Measurements from ENCODE around the gene MAML2.

The MAML2 gene

GRCh38 chr11:96156379-96156722 lies 186.6 kb downstream of the MAML2 start:
- no peak for DNase-seq (ENCODE audit: low read depth)

- peak; percentile 91 for DNase-seq (ENCODE audit: low read depth)
Observed at GRCh38 chr11:96155627-96156378, 187.2 kb downstream of the MAML2 start.

- DNase-seq (ENCODE audit: low read depth) = no peak
Observed at GRCh38 chr11:96154802-96155520, 188.0 kb downstream of the MAML2 start.

GRCh38 chr11:96152623-96153022 lies 190.4 kb downstream of the MAML2 start:
- DNase-seq (ENCODE audit: low read depth) = no peak

- no peak for DNase-seq (ENCODE audit: low read depth)
Observed at GRCh38 chr11:96151501-96151900, 191.5 kb downstream of the MAML2 start.

GRCh38 chr11:96150609-96151008 lies 192.4 kb downstream of the MAML2 start:
- DNase-seq (ENCODE audit: low read depth) = no peak

- DNase-seq (ENCODE audit: low read depth) = no peak
Observed at GRCh38 chr11:96149743-96150555, 193.0 kb downstream of the MAML2 start.

- DNase-seq (ENCODE audit: low read depth) = no peak
Observed at GRCh38 chr11:96147906-96148486, 195.0 kb downstream of the MAML2 start.

GRCh38 chr11:96147186-96147585 lies 195.8 kb downstream of the MAML2 start:
- no peak for DNase-seq (ENCODE audit: low read depth)

- DNase-seq (ENCODE audit: low read depth) = no peak
Observed at GRCh38 chr11:96146765-96147164, 196.2 kb downstream of the MAML2 start.

GRCh38 chr11:96145163-96145585 lies 197.8 kb downstream of the MAML2 start:
- no peak for DNase-seq (ENCODE audit: low read depth)

- DNase-seq (ENCODE audit: low read depth) = no peak
Observed at GRCh38 chr11:96144553-96144952, 198.4 kb downstream of the MAML2 start.

GRCh38 chr11:96143041-96143521 lies 199.9 kb downstream of the MAML2 start:
- no peak for DNase-seq (ENCODE audit: low read depth)

- no peak for DNase-seq (ENCODE audit: low read depth)
Observed at GRCh38 chr11:96141626-96142025, 201.4 kb downstream of the MAML2 start.

GRCh38 chr11:96139691-96140090 lies 203.3 kb downstream of the MAML2 start:
- no peak for DNase-seq (ENCODE audit: low read depth)

- no peak for DNase-seq (ENCODE audit: low read depth)
Observed at GRCh38 chr11:96137373-96137772, 205.6 kb downstream of the MAML2 start.

- DNase-seq (ENCODE audit: low read depth) = no peak
Observed at GRCh38 chr11:96136613-96137298, 206.2 kb downstream of the MAML2 start.

GRCh38 chr11:96134602-96135001 lies 208.4 kb downstream of the MAML2 start:
- DNase-seq (ENCODE audit: low read depth) = no peak

- no peak for DNase-seq (ENCODE audit: low read depth)
Observed at GRCh38 chr11:96132437-96132836, 210.6 kb downstream of the MAML2 start.

GRCh38 chr11:96130061-96130620 lies 212.9 kb downstream of the MAML2 start:
- DNase-seq (ENCODE audit: low read depth) = no peak

GRCh38 chr11:96127596-96127959 lies 215.4 kb downstream of the MAML2 start:
- no peak for DNase-seq (ENCODE audit: low read depth)
